ENCODE results near the gene RAB3C. TPM values are rescaled to one million over a fixed set of nuclear protein-coding genes. Genes with fewer than 3 reads are reported as not detected.

The RAB3C gene
- total RNA-seq, 1 donor from 2014 or later = 0.45 TPM

DNA sequence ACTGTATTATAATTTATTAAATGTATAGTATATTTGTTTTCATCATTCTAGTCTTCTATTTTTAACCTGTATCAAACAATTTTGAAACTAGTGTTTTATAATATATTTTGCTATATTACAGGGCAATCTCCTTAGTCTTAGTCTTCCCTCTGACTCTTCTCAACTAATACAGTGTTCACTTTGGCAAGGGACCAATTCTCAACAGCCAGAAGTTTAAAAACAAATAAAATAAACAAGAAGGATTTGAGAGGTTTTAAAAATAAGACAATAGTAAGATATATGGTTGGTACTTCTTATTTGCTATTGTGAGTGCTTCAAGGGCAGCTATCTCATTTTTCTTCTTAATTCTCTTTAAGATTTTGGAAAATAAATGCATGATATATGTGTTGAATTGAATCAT is 167.2 kb downstream of the RAB3C start:
- H3K36me3 Mint-ChIP-seq (ENCODE audit: low read depth, unreplicated experiment) = no peaks in the 10 kb centered on the region
- Histone ChIP-seq H4K20me1 (ENCODE audit: insufficient read depth, low read length) (no peaks in the 10 kb centered on the region), H2AFZ (ENCODE audit: low read depth, low read length) (no peak overlapping the region), H3K9ac (ENCODE audit: low read length) (no peak overlapping the region), H3K4me2 (ENCODE audit: low read length) (no peak overlapping the region), H3K79me2 (ENCODE audit: insufficient read depth, low read length) (no peaks in the 10 kb centered on the region), H3K27me3 (ENCODE audit: insufficient read depth, low read length) (no peaks in the 10 kb centered on the region), H3K4me3 (ENCODE audit: insufficient read depth, low read depth, low read length) (no peak overlapping the region), H3K4me1 (ENCODE audit: insufficient read depth, low read length) (no peaks in the 10 kb centered on the region), H3K27ac (ENCODE audit: low read depth, low read length) (no peak overlapping the region), H3K36me3 (ENCODE audit: insufficient read depth, low read length) (no peaks in the 10 kb centered on the region), H3K9me3 (ENCODE audit: insufficient read depth, low read depth, low read length) (no peaks in the 10 kb centered on the region)
- H3K27me3 Mint-ChIP-seq (ENCODE audit: low read depth, unreplicated experiment) = peaks cover 3% of the 10 kb centered on the region
- TF ChIP-seq, protein P1, sequence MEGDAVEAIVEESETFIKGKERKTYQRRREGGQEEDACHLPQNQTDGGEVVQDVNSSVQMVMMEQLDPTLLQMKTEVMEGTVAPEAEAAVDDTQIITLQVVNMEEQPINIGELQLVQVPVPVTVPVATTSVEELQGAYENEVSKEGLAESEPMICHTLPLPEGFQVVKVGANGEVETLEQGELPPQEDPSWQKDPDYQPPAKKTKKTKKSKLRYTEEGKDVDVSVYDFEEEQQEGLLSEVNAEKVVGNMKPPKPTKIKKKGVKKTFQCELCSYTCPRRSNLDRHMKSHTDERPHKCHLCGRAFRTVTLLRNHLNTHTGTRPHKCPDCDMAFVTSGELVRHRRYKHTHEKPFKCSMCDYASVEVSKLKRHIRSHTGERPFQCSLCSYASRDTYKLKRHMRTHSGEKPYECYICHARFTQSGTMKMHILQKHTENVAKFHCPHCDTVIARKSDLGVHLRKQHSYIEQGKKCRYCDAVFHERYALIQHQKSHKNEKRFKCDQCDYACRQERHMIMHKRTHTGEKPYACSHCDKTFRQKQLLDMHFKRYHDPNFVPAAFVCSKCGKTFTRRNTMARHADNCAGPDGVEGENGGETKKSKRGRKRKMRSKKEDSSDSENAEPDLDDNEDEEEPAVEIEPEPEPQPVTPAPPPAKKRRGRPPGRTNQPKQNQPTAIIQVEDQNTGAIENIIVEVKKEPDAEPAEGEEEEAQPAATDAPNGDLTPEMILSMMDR (IDR thresholded peaks at IDR 0.05; ENCODE audit: insufficient read depth, low read depth, low read length) = no peak
- TF ChIP-seq EZH2 (IDR thresholded peaks at IDR 0.05; ENCODE audit: insufficient read depth, low read length) = no peak
- no peak overlapping the region for H3K27ac Mint-ChIP-seq (ENCODE audit: unreplicated experiment)
- DNase-seq (ENCODE audit: low read depth) = no peak
- FAIRE-seq = no peak
- H3K9me3 Mint-ChIP-seq (ENCODE audit: unreplicated experiment) = peaks cover 2% of the 10 kb centered on the region
- H3K4me1 Mint-ChIP-seq (ENCODE audit: low read depth, unreplicated experiment) = no peaks in the 10 kb centered on the region
- no peak overlapping the region for H3K4me3 Mint-ChIP-seq (ENCODE audit: unreplicated experiment)

DNA sequence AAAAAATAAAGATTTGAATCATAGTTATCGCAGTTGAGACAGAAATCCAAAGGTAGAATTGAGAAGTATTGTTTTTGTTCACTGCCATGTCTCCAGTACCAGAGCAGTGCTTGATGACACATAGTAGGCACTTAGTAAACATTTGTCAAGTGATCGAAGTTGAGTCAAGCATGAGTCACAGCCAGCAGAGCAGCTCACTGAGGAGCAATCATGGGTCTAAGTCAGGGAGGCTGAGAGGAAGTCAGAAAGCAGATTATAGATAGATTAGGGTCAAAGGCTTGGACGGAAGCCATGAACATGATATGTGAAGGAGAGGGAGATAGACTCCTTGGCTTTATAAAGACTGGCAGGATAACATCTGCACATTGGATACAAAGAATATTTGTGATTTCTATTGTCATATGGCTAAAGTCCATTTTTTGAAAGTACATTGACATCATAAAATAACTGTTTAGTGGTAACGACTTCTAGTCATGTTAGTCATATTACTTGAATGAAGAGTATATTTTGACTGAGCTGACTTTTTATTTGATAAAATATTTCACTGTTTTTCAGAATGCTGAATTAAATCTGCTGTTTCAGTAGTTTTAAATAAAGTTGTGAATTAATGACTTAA is 168.5 kb downstream of the RAB3C start:
- Histone ChIP-seq H3K4me2 (ENCODE audit: low read length) (no peak overlapping the region), H3K9me3 (ENCODE audit: insufficient read depth, low read depth, low read length) (no peaks in the 10 kb centered on the region), H3K79me2 (ENCODE audit: insufficient read depth, low read length) (no peaks in the 10 kb centered on the region), H2AFZ (ENCODE audit: low read depth, low read length) (no peak overlapping the region), H3K4me3 (ENCODE audit: insufficient read depth, low read depth, low read length) (no peak overlapping the region), H3K27ac (ENCODE audit: low read depth, low read length) (no peak overlapping the region), H3K9ac (ENCODE audit: low read length) (no peak overlapping the region), H3K36me3 (ENCODE audit: insufficient read depth, low read length) (no peaks in the 10 kb centered on the region), H3K4me1 (ENCODE audit: insufficient read depth, low read length) (no peaks in the 10 kb centered on the region), H3K27me3 (ENCODE audit: insufficient read depth, low read length) (no peaks in the 10 kb centered on the region), H4K20me1 (ENCODE audit: insufficient read depth, low read length) (no peaks in the 10 kb centered on the region)
- Mint-ChIP-seq H3K36me3 (ENCODE audit: low read depth, unreplicated experiment) (no peaks in the 10 kb centered on the region), H3K27ac (ENCODE audit: unreplicated experiment) (no peak overlapping the region), H3K4me3 (ENCODE audit: unreplicated experiment) (no peak overlapping the region), H3K27me3 (ENCODE audit: low read depth, unreplicated experiment) (peaks cover 6% of the 10 kb centered on the region), H3K4me1 (ENCODE audit: low read depth, unreplicated experiment) (no peaks in the 10 kb centered on the region), H3K9me3 (ENCODE audit: unreplicated experiment) (no peaks in the 10 kb centered on the region)
- TF ChIP-seq EZH2 (IDR thresholded peaks at IDR 0.05; ENCODE audit: insufficient read depth, low read length) = no peak
- TF ChIP-seq, protein P1 (IDR thresholded peaks at IDR 0.05; ENCODE audit: insufficient read depth, low read depth, low read length) = no peak
- no peak for FAIRE-seq
- DNase-seq (ENCODE audit: low read depth) = peak; percentile 16

DNA sequence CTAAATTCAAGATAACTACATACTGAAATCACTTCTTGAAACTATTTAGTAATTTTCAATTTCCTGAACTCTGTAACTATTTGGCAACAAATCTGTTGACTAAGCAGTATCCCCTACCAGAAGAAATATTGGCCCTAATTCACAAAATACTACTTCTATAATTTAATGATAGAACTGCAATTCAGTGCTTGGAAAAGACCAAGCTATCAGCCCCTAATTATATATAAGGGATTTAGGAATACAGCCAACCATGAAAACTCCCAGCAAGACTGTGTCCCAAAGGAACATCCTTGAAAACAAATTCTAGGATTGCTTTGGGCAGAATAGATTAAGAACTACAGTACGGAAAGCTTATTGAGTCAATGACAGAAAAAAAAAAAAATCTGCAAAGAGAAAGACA is 169.2 kb downstream of the RAB3C start:
- DNase-seq (ENCODE audit: low read depth) (no peak), FAIRE-seq (no peak)
- Mint-ChIP-seq H3K27me3 (ENCODE audit: low read depth, unreplicated experiment) (peaks cover 6% of the 10 kb centered on the region), H3K4me1 (ENCODE audit: low read depth, unreplicated experiment) (no peaks in the 10 kb centered on the region), H3K27ac (ENCODE audit: unreplicated experiment) (no peak overlapping the region), H3K4me3 (ENCODE audit: unreplicated experiment) (no peak overlapping the region), H3K36me3 (ENCODE audit: low read depth, unreplicated experiment) (no peaks in the 10 kb centered on the region), H3K9me3 (ENCODE audit: unreplicated experiment) (no peaks in the 10 kb centered on the region)
- TF ChIP-seq, protein P1 (IDR thresholded peaks at IDR 0.05; ENCODE audit: insufficient read depth, low read depth, low read length) = no peak
- TF ChIP-seq EZH2 (IDR thresholded peaks at IDR 0.05; ENCODE audit: insufficient read depth, low read length) = no peak
- H3K27ac ChIP-seq (ENCODE audit: low read depth, low read length) = no peak overlapping the region
- no peak overlapping the region for H3K9ac ChIP-seq (ENCODE audit: low read length)
- no peaks in the 10 kb centered on the region for H3K4me1 ChIP-seq (ENCODE audit: insufficient read depth, low read length)
- no peaks in the 10 kb centered on the region for H3K27me3 ChIP-seq (ENCODE audit: insufficient read depth, low read length)
- H3K79me2 ChIP-seq (ENCODE audit: insufficient read depth, low read length) = no peaks in the 10 kb centered on the region
- H3K9me3 ChIP-seq (ENCODE audit: insufficient read depth, low read depth, low read length) = no peaks in the 10 kb centered on the region
- no peak overlapping the region for H2AFZ ChIP-seq (ENCODE audit: low read depth, low read length)
- H3K36me3 ChIP-seq (ENCODE audit: insufficient read depth, low read length) = no peaks in the 10 kb centered on the region
- H3K4me3 ChIP-seq (ENCODE audit: insufficient read depth, low read depth, low read length) = no peak overlapping the region
- H4K20me1 ChIP-seq (ENCODE audit: insufficient read depth, low read length) = no peaks in the 10 kb centered on the region
- no peak overlapping the region for H3K4me2 ChIP-seq (ENCODE audit: low read length)
